OCI-LY7 (cell line): ENCODE results near the gene RGS19.

Experiments used
- EZH2phosphoT487 ChIP-seq: fragments of 200-600 bp; sonication (generic); IDR thresholded peaks from 2 replicates; pipeline ENCODE4 v1.6.1; 2018; ENCODE audit warnings: low read depth, borderline replicate concordance, mild to moderate bottlenecking, mixed run types, antibody characterized with exemption, low read length, moderate library complexity, mixed read lengths
- TF ChIP-seq, protein P1 (sequence below): fragments of 200-600 bp; sonication (generic); conservative IDR thresholded peaks from 2 replicates; pipeline ENCODE4 v1.5.1; 2014; ENCODE audit warnings: mild to moderate bottlenecking, antibody characterized with exemption, low read length, moderate library complexity, mixed read lengths

DNA sequence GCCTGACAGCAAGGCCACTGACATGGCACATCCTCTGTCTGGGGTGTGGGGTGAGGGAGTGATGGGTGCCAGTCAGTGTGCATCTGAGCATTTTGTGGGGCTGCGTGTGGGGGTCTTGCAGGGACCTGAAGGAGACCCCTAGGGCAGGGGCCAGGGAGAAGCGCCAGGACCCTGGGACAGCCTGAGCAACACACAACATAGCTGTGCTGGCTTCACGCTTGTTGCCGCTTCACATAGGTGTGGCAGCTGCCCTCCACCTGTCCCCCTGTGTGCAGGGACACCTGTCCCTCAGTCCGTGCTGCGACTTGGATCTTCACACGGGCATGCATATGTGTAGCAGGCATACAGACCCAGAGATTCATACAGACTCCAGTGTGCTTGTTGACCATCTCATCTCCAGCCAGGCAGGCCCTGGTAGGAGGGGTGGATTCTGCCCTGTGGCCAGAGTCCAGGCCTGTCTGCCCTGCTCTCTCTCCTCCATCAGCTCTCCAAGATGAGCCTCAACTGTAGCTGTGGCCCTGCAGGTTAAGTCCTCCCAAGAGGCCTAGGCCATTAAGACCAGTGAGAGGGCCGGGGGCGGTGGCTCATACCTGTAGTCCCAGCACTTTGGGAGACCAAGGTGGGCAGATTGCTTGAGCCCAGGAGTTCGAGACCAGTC, 31.2 kb upstream of the RGS19 start:
- TF ChIP-seq, protein P1, sequence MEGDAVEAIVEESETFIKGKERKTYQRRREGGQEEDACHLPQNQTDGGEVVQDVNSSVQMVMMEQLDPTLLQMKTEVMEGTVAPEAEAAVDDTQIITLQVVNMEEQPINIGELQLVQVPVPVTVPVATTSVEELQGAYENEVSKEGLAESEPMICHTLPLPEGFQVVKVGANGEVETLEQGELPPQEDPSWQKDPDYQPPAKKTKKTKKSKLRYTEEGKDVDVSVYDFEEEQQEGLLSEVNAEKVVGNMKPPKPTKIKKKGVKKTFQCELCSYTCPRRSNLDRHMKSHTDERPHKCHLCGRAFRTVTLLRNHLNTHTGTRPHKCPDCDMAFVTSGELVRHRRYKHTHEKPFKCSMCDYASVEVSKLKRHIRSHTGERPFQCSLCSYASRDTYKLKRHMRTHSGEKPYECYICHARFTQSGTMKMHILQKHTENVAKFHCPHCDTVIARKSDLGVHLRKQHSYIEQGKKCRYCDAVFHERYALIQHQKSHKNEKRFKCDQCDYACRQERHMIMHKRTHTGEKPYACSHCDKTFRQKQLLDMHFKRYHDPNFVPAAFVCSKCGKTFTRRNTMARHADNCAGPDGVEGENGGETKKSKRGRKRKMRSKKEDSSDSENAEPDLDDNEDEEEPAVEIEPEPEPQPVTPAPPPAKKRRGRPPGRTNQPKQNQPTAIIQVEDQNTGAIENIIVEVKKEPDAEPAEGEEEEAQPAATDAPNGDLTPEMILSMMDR, result no peak
- no peak for TF ChIP-seq EZH2phosphoT487
